ENCODE results near the gene SPINK5.

- no peak for TF ChIP-seq CTCF (IDR thresholded peaks at IDR 0.05; ENCODE audit: poor library complexity, severe bottlenecking)
- TF ChIP-seq MXI1 (conservative IDR thresholded peaks at IDR 0.05; ENCODE audit: poor library complexity, severe bottlenecking): no peak
Measured at GRCh38 chr5:148042881-148043280, 20.9 kb upstream of the SPINK5 start.

All from neural cell (in vitro differentiated cells).